CD4-positive, alpha-beta T cell (primary cell): ENCODE results near the gene HDHD2. TPM values are rescaled to one million over a fixed set of nuclear protein-coding genes. Genes with fewer than 3 reads are reported as not detected.

Source experiments
- ATAC-seq: fragments of 200-7000 bp; cut with Tn5 transposase; one replicate; pipeline ENCODE4 v1.10.0; 2022; ENCODE audit warnings: mild to moderate bottlenecking; ENCODE audit not compliant: poor library complexity
- CTCF ChIA-PET: fragments of 350-600 bp; sonication (Branson Sonifier 250); formaldehyde crosslinking; loops from one replicate; lab custom pipeline; 2021; ENCODE audit warnings: antibody characterized with exemption, inconsistent platforms; lab: Charles Lee
- POLR2A ChIA-PET: fragments of 350-600 bp; sonication (Branson Sonifier 250); formaldehyde crosslinking; loops from one replicate; lab custom pipeline; 2021; ENCODE audit warnings: antibody characterized with exemption, inconsistent platforms; lab: Charles Lee
- DNase-seq, 14 experiments: peaks; one replicate each; pipeline ENCODE4 v3.0.0-alpha.2; 2013 to 2020; ENCODE audit warnings: mixed read lengths in 2 of 14
- H3K27ac ChIP-seq, 2 donors: one replicate each; pipeline versions ENCODE4 v1.5.1 to v1.7.0; 2013; ENCODE audit warnings: low read length in 2 of 2, low read depth in 1 of 2, mild to moderate bottlenecking in 1 of 2
- H3K27me3 ChIP-seq, 2 experiments: 1 replicate in 1 of 2; 2 replicates in 1 of 2; pipeline versions ENCODE4 v1.6.1 to v1.7.0; 2013; ENCODE audit warnings: low read length in 2 of 2, control low read depth in 1 of 2, mild to moderate bottlenecking in 1 of 2, moderate library complexity in 1 of 2; ENCODE audit not compliant: insufficient read depth in 2 of 2, control insufficient read depth in 1 of 2
- H3K36me3 ChIP-seq: one replicate; pipeline ENCODE4 v1.6.1; 2013; ENCODE audit warnings: low read length, control low read depth; ENCODE audit not compliant: insufficient read depth
- H3K4me1 ChIP-seq: one replicate; pipeline ENCODE4 v1.6.1; 2013; ENCODE audit warnings: low read length, control low read depth; ENCODE audit not compliant: insufficient read depth
- H3K4me3 ChIP-seq: one replicate; pipeline ENCODE4 v1.5.1; 2013; ENCODE audit warnings: mild to moderate bottlenecking, low read length, moderate library complexity
- H3K9me3 ChIP-seq, 2 experiments: 1 replicate in 1 of 2; 2 replicates in 1 of 2; pipeline versions ENCODE4 v1.6.1 to v1.7.0; 2013; ENCODE audit warnings: low read length in 2 of 2, mild to moderate bottlenecking in 2 of 2, control low read depth in 1 of 2, moderate library complexity in 1 of 2; ENCODE audit not compliant: control insufficient read depth in 1 of 2, insufficient read depth in 1 of 2
- H3K27ac Mint-ChIP-seq: one replicate; pipeline ENCODE4 v1.8.0; 2020; ENCODE audit warnings: mixed read lengths
- H3K27me3 Mint-ChIP-seq: one replicate; pipeline ENCODE4 v1.8.0; 2021; ENCODE audit warnings: mixed read lengths
- H3K36me3 Mint-ChIP-seq: one replicate; pipeline ENCODE4 v1.8.0; 2021; ENCODE audit warnings: low read depth, mixed read lengths
- H3K4me1 Mint-ChIP-seq: one replicate; pipeline ENCODE4 v1.8.0; 2021; ENCODE audit warnings: low read depth, mixed read lengths
- H3K4me3 Mint-ChIP-seq: one replicate; pipeline ENCODE4 v1.8.0; 2020; ENCODE audit warnings: mild to moderate bottlenecking, mixed read lengths
- H3K9me3 Mint-ChIP-seq: one replicate; pipeline ENCODE4 v1.8.0; 2020; ENCODE audit warnings: mixed read lengths
- CTCF ChIP-seq: fragments of 200-600 bp; IDR thresholded peaks from one replicate; pipeline ENCODE4 v1.8.0; 2022; ENCODE audit warnings: antibody characterized with exemption, mild to moderate bottlenecking
- intact Hi-C, 2 experiments: fragments of 100-400 bp; cut with DNase I in 1 of 2; cut with micrococcal nuclease in 1 of 2; formaldehyde crosslinking; loops; one replicate each; pipeline versions ENCODE4 v1.15.1 to v1.9.0; 2023 to 2025; cut with DNase I, micrococcal nuclease
- total RNA-seq, 174 experiments: library from RNA in 2 of 174; stranded (reverse) in 2 of 174; gene quantifications; one replicate each; pipeline ENCODE4 v1.2.3 and lab custom pipeline; 2021 to 2026

HDHD2 gene
- total RNA-seq, 2 experiments from 2014 or later = 7.3 to 8.9 TPM

DNA sequence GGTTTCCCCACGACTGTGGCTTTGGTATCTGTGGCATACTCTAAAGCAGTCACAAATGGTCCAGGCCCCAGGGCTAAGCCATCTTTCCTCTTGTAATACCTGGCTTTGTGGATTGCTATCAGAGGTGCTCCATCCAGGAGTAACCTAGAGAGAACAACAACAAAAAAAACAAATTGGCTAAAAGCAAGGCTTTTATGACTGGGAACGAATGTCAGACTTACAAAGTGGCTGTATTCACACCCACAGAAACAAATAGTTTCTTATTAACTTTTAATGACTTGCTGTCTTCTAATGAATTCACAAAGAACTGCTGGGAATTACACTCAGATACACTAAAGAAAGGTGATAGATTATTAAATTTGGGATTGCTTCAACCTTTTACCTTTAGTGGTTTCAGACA lies 35.1 kb downstream of the HDHD2 start:
- Mint-ChIP-seq H3K4me1 (no peaks in the 10 kb centered on the region), H3K9me3 (no peaks in the 10 kb centered on the region), H3K4me3 (no peak overlapping the region), H3K27me3 (no peaks in the 10 kb centered on the region), H3K36me3 (peaks cover 83% of the 10 kb centered on the region), H3K27ac (no peak overlapping the region)
- no peaks in the 10 kb centered on the region for H3K4me1 ChIP-seq
- H3K36me3 ChIP-seq = peaks cover 42% of the 10 kb centered on the region
- H3K27ac ChIP-seq = no peak overlapping the region
- no peaks in the 10 kb centered on the region for H3K27me3 ChIP-seq
- CTCF ChIA-PET = no interaction called here
- POLR2A ChIA-PET = no interaction called here
- no peak for TF ChIP-seq CTCF
- DNase-seq (no peak), ATAC-seq (no peak)
- H3K9me3 ChIP-seq = no peaks in the 10 kb centered on the region
- no peak overlapping the region for H3K4me3 ChIP-seq
- intact Hi-C loops = no loop called here

GRCh38 chr18:47113796-47114540 lies 36.3 kb downstream of the HDHD2 start:
- H3K36me3 Mint-ChIP-seq = peaks cover 82% of the 10 kb centered on the region
- no peak for ATAC-seq
- POLR2A ChIA-PET = no interaction called here

GRCh38 chr18:47110492-47111274 lies 39.6 kb downstream of the HDHD2 start:
- H3K27me3 Mint-ChIP-seq = no peaks in the 10 kb centered on the region
- intact Hi-C loops = no loop called here
- Histone ChIP-seq H3K27ac (no peak overlapping the region), H3K4me3 (no peak overlapping the region), H3K9me3 (no peaks in the 10 kb centered on the region), H3K4me1 (no peaks in the 10 kb centered on the region), H3K36me3 (peaks cover 60% of the 10 kb centered on the region), H3K27me3 (no peaks in the 10 kb centered on the region)
- POLR2A ChIA-PET = interaction anchor here (1.1 kb wide), 1 partner anchor 39 kb away, joined by 3 read pairs; no protein-coding TSS in a partner anchor
- no peak for TF ChIP-seq CTCF
- no peaks in the 10 kb centered on the region for H3K9me3 Mint-ChIP-seq
- no peaks in the 10 kb centered on the region for H3K4me1 Mint-ChIP-seq
- H3K4me3 Mint-ChIP-seq = no peak overlapping the region
- ATAC-seq = no peak
- no peak overlapping the region for H3K27ac Mint-ChIP-seq
- CTCF ChIA-PET = no interaction called here
- peaks cover 86% of the 10 kb centered on the region for H3K36me3 Mint-ChIP-seq
- DNase-seq = no peak

More at GRCh38 chr18:47113796-47114540, 36.3 kb downstream of the HDHD2 start:
- peaks cover 41% of the 10 kb centered on the region for H3K36me3 ChIP-seq
- intact Hi-C loops = no loop called here
- CTCF ChIA-PET = interaction anchor here (1.2 kb wide), 1 partner anchor 91 kb away, joined by 4 read pairs; no protein-coding TSS in a partner anchor
- H3K4me1 Mint-ChIP-seq = no peaks in the 10 kb centered on the region
- no peaks in the 10 kb centered on the region for H3K4me1 ChIP-seq
- no peaks in the 10 kb centered on the region for H3K9me3 ChIP-seq
- H3K9me3 Mint-ChIP-seq = no peaks in the 10 kb centered on the region
- no peak for TF ChIP-seq CTCF
- H3K27ac ChIP-seq = no peak overlapping the region
- no peaks in the 10 kb centered on the region for H3K27me3 Mint-ChIP-seq
- DNase-seq = no peak
- no peak overlapping the region for H3K27ac Mint-ChIP-seq
- no peaks in the 10 kb centered on the region for H3K27me3 ChIP-seq
- no peak overlapping the region for H3K4me3 Mint-ChIP-seq
- no peak overlapping the region for H3K4me3 ChIP-seq
